SK-N-SH (cell line): ENCODE results near the gene FMN1. TPM values are rescaled to one million over a fixed set of nuclear protein-coding genes. Genes with fewer than 3 reads are reported as not detected.

Experiments
- CTCF ChIA-PET: fragments of 300-600, 350-600 bp; formaldehyde crosslinking; extraction: SDS; loops from one replicate; lab custom pipeline; 2021; lab: Yijun Ruan, JAX
- POLR2A ChIA-PET: fragments of 350-600 bp; sonication (Branson Sonifier 250); formaldehyde crosslinking; extraction: SDS; loops from one replicate; lab custom pipeline; 2020; ENCODE audit warnings: antibody characterized with exemption, inconsistent platforms; lab: Yijun Ruan, JAX
- DNase-seq: peaks from one replicate; pipeline ENCODE4 v3.0.0; 2012
- H2AFZ ChIP-seq: fragments of 200-600 bp; sonication (generic); 2 replicates; pipeline ENCODE4 v1.8.1; 2016; ENCODE audit warnings: antibody characterized with exemption, mild to moderate bottlenecking, low read depth
- H3F3A ChIP-seq: fragments of 200-600 bp; sonication (generic); replicated peaks from 2 replicates; pipeline ENCODE3; 2016; ENCODE audit warnings: antibody characterized with exemption, mild to moderate bottlenecking; ENCODE audit not compliant: insufficient read depth
- H3K27ac ChIP-seq, 2 experiments: fragments of 200-500 bp in 1 of 2; fragments of 200-600 bp in 1 of 2; sonication (Bioruptor generic) in 1 of 2; sonication (generic), shearing (Covaris generic) in 1 of 2; 2 replicates each; pipeline versions ENCODE4 v1.5.1 to v1.6.1; 2014 to 2016; ENCODE audit warnings: low read depth in 2 of 2, inconsistent platforms in 1 of 2, low read length in 1 of 2, mild to moderate bottlenecking in 1 of 2, mixed read lengths in 1 of 2
- H3K27me3 ChIP-seq: fragments of 200-600 bp; sonication (generic), shearing (Covaris generic); 2 replicates; pipeline ENCODE4 v1.6.1; 2016; ENCODE audit warnings: mixed run types; ENCODE audit not compliant: insufficient read depth
- H3K36me3 ChIP-seq, 2 experiments: fragments of 200-500 bp in 1 of 2; fragments of 200-600 bp in 1 of 2; sonication (Bioruptor generic) in 1 of 2; sonication (generic) in 1 of 2; replicated peaks in 1 of 2; 2 replicates each; pipeline versions ENCODE3 to v1.5.1; 2014 to 2016; ENCODE audit warnings: low read length in 1 of 2, mild to moderate bottlenecking in 1 of 2; ENCODE audit not compliant: insufficient read depth in 2 of 2, control insufficient read depth in 1 of 2
- H3K4me1 ChIP-seq, 2 experiments: fragments of 200-500 bp in 1 of 2; fragments of 200-600 bp in 1 of 2; sonication (Bioruptor generic) in 1 of 2; sonication (generic), shearing (Covaris generic) in 1 of 2; 2 replicates each; pipeline versions ENCODE4 v1.5.1 to v1.6.1; 2014 to 2016; ENCODE audit warnings: low read depth in 1 of 2, low read length in 1 of 2, mixed run types in 1 of 2; ENCODE audit not compliant: insufficient read depth in 2 of 2, control insufficient read depth in 1 of 2
- H3K4me2 ChIP-seq: fragments of 200-600 bp; sonication (generic), shearing (Covaris generic); 2 replicates; pipeline ENCODE4 v1.6.1; 2017; ENCODE audit warnings: mixed run types
- H3K4me3 ChIP-seq, 2 experiments: fragments of 200-500 bp in 1 of 2; fragments of 200-600 bp in 1 of 2; sonication (Bioruptor generic) in 1 of 2; sonication (generic), shearing (Covaris generic) in 1 of 2; 2 replicates each; pipeline versions ENCODE4 v1.5.1 to v1.8.1; 2014 to 2016; ENCODE audit warnings: low read depth in 2 of 2, inconsistent platforms in 1 of 2, low read length in 1 of 2, mild to moderate bottlenecking in 1 of 2, mixed read lengths in 1 of 2, moderate library complexity in 1 of 2
- H3K79me2 ChIP-seq: fragments of 200-600 bp; sonication (generic); 2 replicates; pipeline ENCODE4 v1.8.1; 2017; ENCODE audit warnings: mild to moderate bottlenecking; ENCODE audit not compliant: insufficient read depth
- H3K9ac ChIP-seq: fragments of 200-600 bp; sonication (generic); 2 replicates; pipeline ENCODE4 v1.6.1; 2017; ENCODE audit warnings: mixed run types
- H3K9me2 ChIP-seq: fragments of 200-600 bp; sonication (generic); 2 replicates; pipeline ENCODE4 v1.6.1; 2017; ENCODE audit warnings: mixed run types
- H3K9me3 ChIP-seq: fragments of 200-600 bp; sonication (generic); 2 replicates; pipeline ENCODE4 v1.6.1; 2017; ENCODE audit warnings: mixed run types, mild to moderate bottlenecking, moderate library complexity
- H4K20me1 ChIP-seq: fragments of 200-600 bp; sonication (generic); 2 replicates; pipeline ENCODE4 v1.6.1; 2017; ENCODE audit warnings: mild to moderate bottlenecking, mixed run types; ENCODE audit not compliant: insufficient read depth
- CHD2 ChIP-seq: fragments of 150-350 bp; IDR thresholded peaks from 2 replicates; pipeline ENCODE4 v1.6.1; 2018; ENCODE audit warnings: low read length; ENCODE audit not compliant: partially characterized antibody
- ELF1 ChIP-seq: IDR thresholded peaks from 2 replicates; pipeline ENCODE4 v1.4.0; 2012
- FOSL2 ChIP-seq: IDR thresholded peaks from 2 replicates; pipeline ENCODE4 v1.4.0; 2012; ENCODE audit warnings: low read depth, mild to moderate bottlenecking, moderate library complexity, borderline replicate concordance
- MEF2A ChIP-seq: IDR thresholded peaks from 2 replicates; pipeline ENCODE4 v1.4.0; 2012; ENCODE audit warnings: low read depth, borderline replicate concordance
- NFIC ChIP-seq: IDR thresholded peaks from 2 replicates; pipeline ENCODE4 v1.4.0; 2012; ENCODE audit warnings: borderline replicate concordance
- RCOR1 ChIP-seq: fragments of 150-350 bp; IDR thresholded peaks from 2 replicates; pipeline ENCODE4 v1.6.1; 2017; ENCODE audit warnings: antibody characterized with exemption, low read length
- RXRA ChIP-seq: IDR thresholded peaks from 2 replicates; pipeline ENCODE4 v1.4.0; 2012; ENCODE audit warnings: low read depth, mild to moderate bottlenecking, borderline replicate concordance
- SIN3A ChIP-seq: IDR thresholded peaks from 2 replicates; pipeline ENCODE4 v1.6.1; 2012; ENCODE audit warnings: low read depth, mild to moderate bottlenecking, low read length, moderate library complexity, borderline replicate concordance
- SMC3 ChIP-seq: IDR thresholded peaks from 2 replicates; pipeline ENCODE4 v1.6.1; 2012; ENCODE audit warnings: low read depth, low read length, improper control_type of control experiment
- TAF1 ChIP-seq: IDR thresholded peaks from 2 replicates; pipeline ENCODE4 v1.6.1; 2012; ENCODE audit warnings: low read depth, mild to moderate bottlenecking, low read length, moderate library complexity, borderline replicate concordance
- WGBS: methylation state at CpG from one replicate; pipeline ENCODE4 v1.1.6; 2017; ENCODE audit warnings: low lambda C conversion rate; 5-methylcytosine and 5-hydroxymethylcytosine counted together
- polyA plus RNA-seq, 3 experiments: library from polyadenylated mRNA; depleted of rRNA; stranded (reverse); fragments of >200 nt; gene quantifications; 2 replicates each; pipeline ENCODE4 v1.2.3, GENCODE V29; 2012
- TF ChIP-seq, protein P1 (sequence below): IDR thresholded peaks from 2 replicates; pipeline ENCODE4 v1.4.0; 2012; ENCODE audit warnings: low read depth
- TF ChIP-seq, protein P2 (sequence below): IDR thresholded peaks from 2 replicates; pipeline ENCODE4 v1.6.1; 2012; ENCODE audit warnings: mild to moderate bottlenecking, low read depth, low read length, moderate library complexity
- TF ChIP-seq, protein P3 (sequence below): IDR thresholded peaks from 2 replicates; pipeline ENCODE4; 2012

FMN1 gene
- polyA plus RNA-seq, 1 of the 3 experiments (the other 2 are of a cell fraction) = 9.1 TPM

DNA sequence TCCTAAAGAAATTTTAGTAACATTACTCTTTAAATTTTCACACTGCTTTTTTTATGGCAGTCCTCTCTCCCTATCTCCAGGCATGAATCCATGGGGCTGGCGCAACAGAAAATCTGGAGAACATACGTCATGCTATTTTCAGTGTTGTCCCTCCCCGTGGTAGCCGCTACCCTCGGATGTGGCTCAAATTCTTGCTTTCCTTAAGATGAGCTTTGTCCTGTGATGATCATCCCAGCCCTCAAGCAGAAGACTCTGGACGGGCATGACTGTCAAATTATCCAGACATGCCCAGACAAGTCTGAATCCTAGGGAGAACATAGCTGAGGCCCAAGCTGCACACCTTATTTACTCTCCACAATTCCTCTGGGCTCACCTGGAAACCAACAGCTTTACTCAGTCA is 49.1 kb downstream of the FMN1 start:
- no peak overlapping the region for H2AFZ ChIP-seq
- CTCF ChIA-PET = interaction anchor here (0.7 to 5.3 kb wide), 6 partner anchors 13 to 555 kb away, joined by 3 to 33 read pairs (median 4); no protein-coding TSS in a partner anchor
- WGBS = 93% methylated on average over 6 of the region's 6 CpGs

DNA sequence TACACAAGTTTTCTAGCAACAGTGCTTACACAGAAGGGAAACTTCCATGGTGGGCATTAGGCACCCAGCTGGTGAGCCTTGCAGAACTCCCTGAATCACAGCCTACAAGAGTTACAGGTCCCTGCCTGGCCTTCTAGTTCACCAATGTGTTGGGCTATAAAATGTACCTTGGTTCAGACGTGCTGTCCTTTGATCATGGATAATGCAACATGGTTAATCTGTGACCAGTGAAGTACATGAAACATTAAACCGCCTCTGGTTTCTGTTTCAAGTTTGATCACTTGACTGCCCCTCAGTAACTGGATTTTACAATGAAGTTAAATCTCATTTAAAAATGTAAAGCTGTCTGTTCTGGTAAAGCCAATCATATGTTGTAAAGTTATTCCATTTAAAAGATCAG is 51.8 kb downstream of the FMN1 start:
- Histone ChIP-seq H3K27me3 (no peaks in the 10 kb centered on the region), H3K9me2 (no peaks in the 10 kb centered on the region), H3K4me2 (0 out of 2 replicates have a peak overlapping the region, but pooled peaks have one; percentile 32), H3F3A (peaks cover 11% of the 10 kb centered on the region), H2AFZ (no peak overlapping the region), H3K4me3 (no peak overlapping the region; a peak in 1 of 4 replicates)
- 58% methylated on average over 2 of the region's 2 CpGs for WGBS
- TF ChIP-seq SMC3 = no peak
- TF ChIP-seq, protein P1, sequence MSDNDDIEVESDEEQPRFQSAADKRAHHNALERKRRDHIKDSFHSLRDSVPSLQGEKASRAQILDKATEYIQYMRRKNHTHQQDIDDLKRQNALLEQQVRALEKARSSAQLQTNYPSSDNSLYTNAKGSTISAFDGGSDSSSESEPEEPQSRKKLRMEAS = no peak
- TF ChIP-seq TAF1 = no peak
- TF ChIP-seq MEF2A = no peak
- no peak for TF ChIP-seq SIN3A
- no peak for TF ChIP-seq RCOR1
- TF ChIP-seq, all 33 proteins: peak for 0
- no peak for DNase-seq
- Histone ChIP-seq H3K9me3 (no peaks in the 10 kb centered on the region), H3K4me1 (peaks cover 8 to 24% of the 10 kb centered on the region in 2 experiments; a peak in 2 of 4 replicates), H3K36me3 (peaks cover 0 to 36% of the 10 kb centered on the region in 2 experiments), H3K9ac (no peak overlapping the region), H3K79me2 (peaks cover 100% of the 10 kb centered on the region), H4K20me1 (peaks cover 25% of the 10 kb centered on the region; the same call in 1 of the 2 replicates), H3K27ac (peak overlapping the region in 1 of 2 experiments; percentile 34; a peak in 1 of 4 replicates)
- CTCF ChIA-PET = interaction anchor here (5.3 kb wide), 1 partner anchor 10 kb away, joined by 33 read pairs; no protein-coding TSS in a partner anchor
- POLR2A ChIA-PET = no interaction called here

More for the DNA sequence above, 49.1 kb downstream of the FMN1 start:
- POLR2A ChIA-PET = no interaction called here
- Histone ChIP-seq H3K27me3 (no peaks in the 10 kb centered on the region), H3K4me2 (no peak overlapping the region), H3K9ac (no peak overlapping the region), H3F3A (peaks cover 14% of the 10 kb centered on the region), H4K20me1 (peaks cover 18% of the 10 kb centered on the region; the same call in 1 of the 2 replicates), H3K36me3 (peaks cover 0 to 25% of the 10 kb centered on the region in 2 experiments), H3K9me2 (no peaks in the 10 kb centered on the region), H3K9me3 (no peaks in the 10 kb centered on the region), H3K79me2 (peaks cover 100% of the 10 kb centered on the region), H3K4me3 (no peak overlapping the region), H3K4me1 (peaks cover 0 to 25% of the 10 kb centered on the region in 2 experiments; a peak in 2 of 4 replicates), H3K27ac (peak overlapping the region; percentile 19 to 99; a peak in 3 of 4 replicates)
- DNase-seq = no peak
- TF ChIP-seq CHD2 (no peak), RXRA (no peak), NFIC (no peak), ELF1 (no peak), FOSL2 (no peak)
- TF ChIP-seq, protein P2, sequence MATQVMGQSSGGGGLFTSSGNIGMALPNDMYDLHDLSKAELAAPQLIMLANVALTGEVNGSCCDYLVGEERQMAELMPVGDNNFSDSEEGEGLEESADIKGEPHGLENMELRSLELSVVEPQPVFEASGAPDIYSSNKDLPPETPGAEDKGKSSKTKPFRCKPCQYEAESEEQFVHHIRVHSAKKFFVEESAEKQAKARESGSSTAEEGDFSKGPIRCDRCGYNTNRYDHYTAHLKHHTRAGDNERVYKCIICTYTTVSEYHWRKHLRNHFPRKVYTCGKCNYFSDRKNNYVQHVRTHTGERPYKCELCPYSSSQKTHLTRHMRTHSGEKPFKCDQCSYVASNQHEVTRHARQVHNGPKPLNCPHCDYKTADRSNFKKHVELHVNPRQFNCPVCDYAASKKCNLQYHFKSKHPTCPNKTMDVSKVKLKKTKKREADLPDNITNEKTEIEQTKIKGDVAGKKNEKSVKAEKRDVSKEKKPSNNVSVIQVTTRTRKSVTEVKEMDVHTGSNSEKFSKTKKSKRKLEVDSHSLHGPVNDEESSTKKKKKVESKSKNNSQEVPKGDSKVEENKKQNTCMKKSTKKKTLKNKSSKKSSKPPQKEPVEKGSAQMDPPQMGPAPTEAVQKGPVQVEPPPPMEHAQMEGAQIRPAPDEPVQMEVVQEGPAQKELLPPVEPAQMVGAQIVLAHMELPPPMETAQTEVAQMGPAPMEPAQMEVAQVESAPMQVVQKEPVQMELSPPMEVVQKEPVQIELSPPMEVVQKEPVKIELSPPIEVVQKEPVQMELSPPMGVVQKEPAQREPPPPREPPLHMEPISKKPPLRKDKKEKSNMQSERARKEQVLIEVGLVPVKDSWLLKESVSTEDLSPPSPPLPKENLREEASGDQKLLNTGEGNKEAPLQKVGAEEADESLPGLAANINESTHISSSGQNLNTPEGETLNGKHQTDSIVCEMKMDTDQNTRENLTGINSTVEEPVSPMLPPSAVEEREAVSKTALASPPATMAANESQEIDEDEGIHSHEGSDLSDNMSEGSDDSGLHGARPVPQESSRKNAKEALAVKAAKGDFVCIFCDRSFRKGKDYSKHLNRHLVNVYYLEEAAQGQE = no peak
- TF ChIP-seq, protein P3, sequence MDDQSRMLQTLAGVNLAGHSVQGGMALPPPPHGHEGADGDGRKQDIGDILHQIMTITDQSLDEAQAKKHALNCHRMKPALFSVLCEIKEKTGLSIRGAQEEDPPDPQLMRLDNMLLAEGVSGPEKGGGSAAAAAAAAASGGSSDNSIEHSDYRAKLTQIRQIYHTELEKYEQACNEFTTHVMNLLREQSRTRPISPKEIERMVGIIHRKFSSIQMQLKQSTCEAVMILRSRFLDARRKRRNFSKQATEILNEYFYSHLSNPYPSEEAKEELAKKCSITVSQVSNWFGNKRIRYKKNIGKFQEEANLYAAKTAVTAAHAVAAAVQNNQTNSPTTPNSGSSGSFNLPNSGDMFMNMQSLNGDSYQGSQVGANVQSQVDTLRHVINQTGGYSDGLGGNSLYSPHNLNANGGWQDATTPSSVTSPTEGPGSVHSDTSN = no peak
